ENCODE data around the gene KNOP1. TPM values are rescaled to one million over a fixed set of nuclear protein-coding genes. Genes with fewer than 3 reads are reported as not detected.

The KNOP1 gene
- 13.2 and 25.9 TPM in 2 replicates for total RNA-seq

GRCh38 chr16:19717741-19718623 lies at the start of gene KNOP1, which contains the start of gene IQCK:
KNOP1 (minus strand) TSS chr16:19718227; CDS start chr16:19715035, 3,192 bp downstream.
IQCK (plus strand) TSS chr16:19718271; CDS start chr16:19718307, 36 bp downstream.

Other genes starting within 250 kb of the KNOP1 start
- 59.7 and 71.1 TPM in 2 replicates for gene GDE1, start 196.1 kb downstream of the KNOP1 start, total RNA-seq
- 3.8 and 7.8 TPM in 2 replicates for gene CCP110, start 194.3 kb downstream of the KNOP1 start, total RNA-seq
- 23.2 and 26.1 TPM in 2 replicates for gene VPS35L, start 162.5 kb downstream of the KNOP1 start, total RNA-seq
- 7.7 and 7.9 TPM in 2 replicates for gene IQCK, start within 50 bp of the KNOP1 start, total RNA-seq
- gene GPRC5B, start 166.6 kb upstream of the KNOP1 start, total RNA-seq: 0.05 and 0.28 TPM in 2 replicates

Measured in airway epithelial cell (primary cell).